LNCaP clone FGC (cell line): ENCODE results near the gene DDC.

Experiments
- DNase-seq: peaks from one replicate; pipeline ENCODE4 v3.0.0-alpha.2; 2011; ENCODE audit warnings: low read depth
- H3K4me3 ChIP-seq: 2 replicates; pipeline ENCODE4 v1.5.1; 2011; ENCODE audit warnings: mild to moderate bottlenecking, low read depth, low read length, control low read depth
- CTCF ChIP-seq: IDR thresholded peaks from 2 replicates; pipeline ENCODE4 v1.5.1; 2012; ENCODE audit warnings: mild to moderate bottlenecking; ENCODE audit not compliant: control insufficient read depth, insufficient read depth; ENCODE audit errors: extremely low read depth

DDC gene

GRCh38 chr7:50418086-50418515, 147.1 kb downstream of the DDC start:
- H3K4me3 ChIP-seq, result no peak overlapping the region
- DNase-seq, result peak; percentile 46
- peak; percentile 98 for TF ChIP-seq CTCF

- DNase-seq, result no peak
- TF ChIP-seq CTCF, result no peak
- no peak overlapping the region for H3K4me3 ChIP-seq
These were observed 148.6 kb downstream of the DDC start for GRCh38 chr7:50416527-50417182.

GRCh38 chr7:50415844-50416364, 149.3 kb downstream of the DDC start:
- DNase-seq, result no peak
- TF ChIP-seq CTCF, result no peak
- H3K4me3 ChIP-seq, result no peak overlapping the region

- no peak for TF ChIP-seq CTCF
- H3K4me3 ChIP-seq, result no peak overlapping the region
- DNase-seq, result no peak
These were observed 151.6 kb downstream of the DDC start for GRCh38 chr7:50413561-50413960.

- no peak for DNase-seq
- H3K4me3 ChIP-seq, result no peak overlapping the region
- TF ChIP-seq CTCF, result no peak
These were observed 152.2 kb downstream of the DDC start for GRCh38 chr7:50412973-50413372.

- no peak for TF ChIP-seq CTCF
- no peak overlapping the region for H3K4me3 ChIP-seq
- DNase-seq, result no peak
These were observed 153.9 kb downstream of the DDC start for GRCh38 chr7:50411332-50411731.
